Measurements from ENCODE around the gene TNFAIP8L1.

GRCh38 chr19:4620675-4621074 lies 18.6 kb upstream of the TNFAIP8L1 start:
- TF ChIP-seq, protein P1, sequence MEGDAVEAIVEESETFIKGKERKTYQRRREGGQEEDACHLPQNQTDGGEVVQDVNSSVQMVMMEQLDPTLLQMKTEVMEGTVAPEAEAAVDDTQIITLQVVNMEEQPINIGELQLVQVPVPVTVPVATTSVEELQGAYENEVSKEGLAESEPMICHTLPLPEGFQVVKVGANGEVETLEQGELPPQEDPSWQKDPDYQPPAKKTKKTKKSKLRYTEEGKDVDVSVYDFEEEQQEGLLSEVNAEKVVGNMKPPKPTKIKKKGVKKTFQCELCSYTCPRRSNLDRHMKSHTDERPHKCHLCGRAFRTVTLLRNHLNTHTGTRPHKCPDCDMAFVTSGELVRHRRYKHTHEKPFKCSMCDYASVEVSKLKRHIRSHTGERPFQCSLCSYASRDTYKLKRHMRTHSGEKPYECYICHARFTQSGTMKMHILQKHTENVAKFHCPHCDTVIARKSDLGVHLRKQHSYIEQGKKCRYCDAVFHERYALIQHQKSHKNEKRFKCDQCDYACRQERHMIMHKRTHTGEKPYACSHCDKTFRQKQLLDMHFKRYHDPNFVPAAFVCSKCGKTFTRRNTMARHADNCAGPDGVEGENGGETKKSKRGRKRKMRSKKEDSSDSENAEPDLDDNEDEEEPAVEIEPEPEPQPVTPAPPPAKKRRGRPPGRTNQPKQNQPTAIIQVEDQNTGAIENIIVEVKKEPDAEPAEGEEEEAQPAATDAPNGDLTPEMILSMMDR (conservative IDR thresholded peaks at IDR 0.05; ENCODE audit: low read length): no peak
- TF ChIP-seq EZH2phosphoT487 (IDR thresholded peaks at IDR 0.05; ENCODE audit: borderline replicate concordance): no peak

Data from Loucy (cell line).